ENCODE data around the gene KIAA1586. TPM values are rescaled to one million over a fixed set of nuclear protein-coding genes. Genes with fewer than 3 reads are reported as not detected.

Gene KIAA1586
- total and polyA plus RNA-seq, 2 of the 13 experiments (the other 11 are each of a cell fraction or from before 2014, with no cell fraction given), result 5.5 to 16.9 TPM

- TF ChIP-seq HINFP (CRISPR knock-in tag; IDR thresholded peaks at IDR 0.05; ENCODE audit: low read depth) (peak; percentile 73; the same call in 1 of the 2 replicates), ZNF343 (CRISPR knock-in tag; IDR thresholded peaks at IDR 0.05) (peak; percentile 66; the same call in 1 of the 2 replicates), TCF12 (IDR thresholded peaks at IDR 0.05) (no peak), TCF12 (CRISPR knock-in tag; IDR thresholded peaks at IDR 0.05) (no peak), TARDBP (CRISPR knock-in tag; IDR thresholded peaks at IDR 0.05) (peak; percentile 82), YEATS2 (CRISPR knock-in tag; IDR thresholded peaks at IDR 0.05; ENCODE audit: borderline replicate concordance) (peak; percentile 91), CENPX (CRISPR knock-in tag; IDR thresholded peaks at IDR 0.05) (no peak), SIX4 (CRISPR knock-in tag; IDR thresholded peaks at IDR 0.05) (peak; percentile 33; the same call in 1 of the 2 replicates), NR2F2 (IDR thresholded peaks at IDR 0.05; ENCODE audit: borderline replicate concordance, low read depth) (no peak), RXRA (CRISPR knock-in tag; IDR thresholded peaks at IDR 0.05) (peak; percentile 87), CHD4 (IDR thresholded peaks at IDR 0.05; ENCODE audit: borderline replicate concordance, low read length) (no peak), ATAD3A (CRISPR knock-in tag; IDR thresholded peaks at IDR 0.05) (no peak), MED8 (CRISPR knock-in tag; IDR thresholded peaks at IDR 0.05; ENCODE audit: insufficient replicate concordance) (no peak), FOXK1 (CRISPR knock-in tag; IDR thresholded peaks at IDR 0.05; ENCODE audit: borderline replicate concordance, low read depth) (peak; percentile 82), ZNF234 (CRISPR knock-in tag; conservative IDR thresholded peaks at IDR 0.05) (no peak), SMYD3 (CRISPR knock-in tag; IDR thresholded peaks at IDR 0.05) (peak; percentile 75; the same call in 1 of the 2 replicates), ZBTB42 (CRISPR knock-in tag; IDR thresholded peaks at IDR 0.05) (peak; percentile 47; the same call in 1 of the 2 replicates), ZNF598 (CRISPR knock-in tag; IDR thresholded peaks at IDR 0.05; ENCODE audit: borderline replicate concordance) (peak; percentile 74), XBP1 (CRISPR knock-in tag; IDR thresholded peaks at IDR 0.05) (no peak), ZNF501 (CRISPR knock-in tag; IDR thresholded peaks at IDR 0.05) (peak; percentile 93), AKNA (CRISPR knock-in tag; IDR thresholded peaks at IDR 0.05; ENCODE audit: borderline replicate concordance) (no peak), HOXA9 (CRISPR knock-in tag; IDR thresholded peaks at IDR 0.05; ENCODE audit: borderline replicate concordance) (peak; percentile 71; the same call in 1 of the 2 replicates), ARNTL (CRISPR knock-in tag; IDR thresholded peaks at IDR 0.05) (peak; percentile 48; the same call in 1 of the 2 replicates), SRSF4 (IDR thresholded peaks at IDR 0.05; ENCODE audit: low read depth, low read length, poor library complexity, severe bottlenecking) (no peak)
Measured at GRCh38 chr6:57089687-57090457, 43.4 kb downstream of the KIAA1586 start, which contains the start of gene ZNF451 (continued).
